Neuronal stem cell (in vitro differentiated cells): ENCODE data around the gene C11orf52.

Experiments used
- DNase-seq: peaks from one replicate; pipeline ENCODE4 v3.0.0-alpha.2; 2013; ENCODE audit warnings: low spot score
- H2AFZ ChIP-seq: one replicate; pipeline ENCODE4 v1.6.1; 2013; ENCODE audit warnings: mild to moderate bottlenecking, low read length, inconsistent platforms
- H2AK5ac ChIP-seq: 2 replicates; pipeline ENCODE4 v1.6.1; 2013; ENCODE audit warnings: low read depth, mild to moderate bottlenecking, inconsistent platforms, low read length, moderate library complexity, mixed read lengths
- H2BK120ac ChIP-seq: 2 replicates; pipeline ENCODE4 v1.6.1; 2013; ENCODE audit warnings: low read depth, mild to moderate bottlenecking, inconsistent platforms, low read length, moderate library complexity, mixed read lengths
- H2BK12ac ChIP-seq: one replicate; pipeline ENCODE4 v1.6.1; 2013; ENCODE audit warnings: low read length, inconsistent platforms
- H2BK15ac ChIP-seq: 2 replicates; pipeline ENCODE4 v1.6.1; 2013; ENCODE audit warnings: mild to moderate bottlenecking, low read length, inconsistent platforms, mixed read lengths
- H2BK5ac ChIP-seq: one replicate; pipeline ENCODE4 v1.6.1; 2013; ENCODE audit warnings: inconsistent platforms, mild to moderate bottlenecking, low read length, moderate library complexity
- H3K14ac ChIP-seq: one replicate; pipeline ENCODE4 v1.6.1; 2013; ENCODE audit warnings: low read length, inconsistent platforms
- H3K18ac ChIP-seq: 2 replicates; pipeline ENCODE4 v1.6.1; 2013; ENCODE audit warnings: low read length, inconsistent platforms
- H3K23ac ChIP-seq: 2 replicates; pipeline ENCODE4 v1.6.1; 2013; ENCODE audit warnings: low read depth, mild to moderate bottlenecking, mixed read lengths, low read length, inconsistent platforms; ENCODE audit not compliant: poor library complexity
- H3K27ac ChIP-seq: replicated peaks from 3 replicates; pipeline ENCODE4 v1.5.1; 2013; ENCODE audit warnings: low read length, inconsistent platforms
- H3K27me3 ChIP-seq, 3 experiments: 2 replicates each; pipeline ENCODE4 v1.6.1; 2013; ENCODE audit warnings: low read length in 3 of 3, mild to moderate bottlenecking in 2 of 3, inconsistent platforms in 1 of 3, low read depth in 1 of 3, mixed read lengths in 1 of 3, moderate library complexity in 1 of 3; ENCODE audit not compliant: control insufficient read depth in 3 of 3, insufficient read depth in 3 of 3
- H3K36me3 ChIP-seq, 2 donors: replicated peaks in 1 of 2; 2 replicates each; pipeline ENCODE4 v1.6.1; 2013; ENCODE audit warnings: low read length in 2 of 2; ENCODE audit not compliant: control insufficient read depth in 2 of 2, insufficient read depth in 2 of 2
- H3K4ac ChIP-seq: 2 replicates; pipeline ENCODE4 v1.6.1; 2013; ENCODE audit warnings: inconsistent platforms, mild to moderate bottlenecking, low read length, moderate library complexity
- H3K4me1 ChIP-seq, 2 donors: 1 replicate in 1 of 2; 2 replicates in 1 of 2; pipeline ENCODE4 v1.6.1; 2013; ENCODE audit warnings: low read length in 2 of 2, low read depth in 1 of 2; ENCODE audit not compliant: control insufficient read depth in 2 of 2, insufficient read depth in 1 of 2
- H3K4me2 ChIP-seq: one replicate; pipeline ENCODE4 v1.6.1; 2013; ENCODE audit warnings: mild to moderate bottlenecking, low read length, inconsistent platforms; ENCODE audit not compliant: insufficient read depth, poor library complexity, severe bottlenecking
- H3K4me3 ChIP-seq, 2 donors: 2 replicates each; pipeline ENCODE4 v1.5.1; 2013; ENCODE audit warnings: low read length in 2 of 2, mild to moderate bottlenecking in 2 of 2, inconsistent platforms in 1 of 2, moderate library complexity in 1 of 2
- H3K79me1 ChIP-seq: one replicate; pipeline ENCODE4 v1.6.1; 2013; ENCODE audit warnings: low read depth, mild to moderate bottlenecking, inconsistent platforms, low read length, moderate library complexity
- H3K9ac ChIP-seq: one replicate; pipeline ENCODE4 v1.6.1; 2013; ENCODE audit warnings: mild to moderate bottlenecking, low read depth, low read length, inconsistent platforms; ENCODE audit not compliant: poor library complexity
- H3K9me3 ChIP-seq, 2 donors: replicated peaks in 1 of 2; 2 replicates each; pipeline versions ENCODE3 to v1.6.1; 2013; ENCODE audit warnings: low read length in 2 of 2, mild to moderate bottlenecking in 2 of 2, inconsistent platforms in 1 of 2, low read depth in 1 of 2, mixed read lengths in 1 of 2, moderate library complexity in 1 of 2; ENCODE audit not compliant: control insufficient read depth in 2 of 2, insufficient read depth in 1 of 2
- H4K8ac ChIP-seq: one replicate; pipeline ENCODE4 v1.6.1; 2013; ENCODE audit warnings: low read depth, mild to moderate bottlenecking, inconsistent platforms, low read length, moderate library complexity
- H4K91ac ChIP-seq: one replicate; pipeline ENCODE4 v1.6.1; 2013; ENCODE audit warnings: low read length, low read depth, mild to moderate bottlenecking, inconsistent platforms; ENCODE audit not compliant: poor library complexity
- WGBS, 2 donors: extraction: QIAGEN DNeasy Blood & Tissue Kit; methylation state at CpG; one replicate each; pipeline ENCODE4 v1.1.7; 2013; ENCODE audit warnings: missing lambda C conversion rate in 2 of 2, mixed read lengths in 1 of 2; ENCODE audit not compliant: insufficient read length in 2 of 2, insufficient replicate concordance in 1 of 2; ENCODE audit errors: extremely low coverage in 2 of 2; 5-methylcytosine and 5-hydroxymethylcytosine counted together

C11orf52 gene

GRCh38 chr11:111871693-111872161 is 47.0 kb upstream of the C11orf52 start:
- Histone ChIP-seq H2BK120ac (no peak overlapping the region), H3K4me2 (no peak overlapping the region), H3K27me3 (no peaks in the 10 kb centered on the region), H3K79me1 (no peaks in the 10 kb centered on the region), H2BK5ac (no peak overlapping the region), H3K4me3 (peak overlapping the region in 1 of 2 donors; percentile 82), H3K4ac (no peak overlapping the region), H2AFZ (peak overlapping the region; percentile 100), H3K23ac (no peak overlapping the region), H3K14ac (no peak overlapping the region), H2BK12ac (no peak overlapping the region), H3K18ac (no peak overlapping the region), H3K36me3 (peaks cover 4 to 33% of the 10 kb centered on the region in 2 donors), H4K8ac (no peak overlapping the region), H3K9ac (no peak overlapping the region), H4K91ac (no peak overlapping the region), H3K4me1 (no peaks in the 10 kb centered on the region), H2AK5ac (no peak overlapping the region), H3K9me3 (no peaks in the 10 kb centered on the region), H2BK15ac (no peak overlapping the region), H3K27ac (no peak overlapping the region)
- no peak for DNase-seq
- WGBS, 2 donors: no CpG with 5 or more reads among the region's 5 CpGs

DNA sequence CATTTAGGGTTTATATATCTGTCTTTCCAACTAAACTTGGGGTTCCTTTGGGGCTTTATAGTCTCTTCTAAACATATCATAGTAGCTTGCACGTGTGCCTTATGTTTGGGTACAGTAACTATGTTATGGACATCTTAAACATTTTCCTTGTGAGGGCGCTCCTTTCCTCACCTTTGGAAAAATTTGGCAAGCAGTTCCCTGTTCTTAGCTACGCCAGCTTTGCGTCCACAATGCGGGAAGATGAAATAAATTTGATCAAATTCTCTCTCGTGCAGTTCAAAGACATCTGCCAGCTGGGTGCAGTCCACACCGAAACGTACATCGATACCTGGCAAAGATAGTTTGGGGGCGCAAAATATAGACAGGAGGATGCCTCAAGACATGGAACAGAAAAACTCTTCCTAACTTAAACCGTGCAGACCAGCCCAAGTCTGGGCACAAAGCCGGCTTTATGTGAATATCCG is 40.3 kb upstream of the C11orf52 start:
- no peak overlapping the region for H3K4ac ChIP-seq
- DNase-seq: no peak

DNA sequence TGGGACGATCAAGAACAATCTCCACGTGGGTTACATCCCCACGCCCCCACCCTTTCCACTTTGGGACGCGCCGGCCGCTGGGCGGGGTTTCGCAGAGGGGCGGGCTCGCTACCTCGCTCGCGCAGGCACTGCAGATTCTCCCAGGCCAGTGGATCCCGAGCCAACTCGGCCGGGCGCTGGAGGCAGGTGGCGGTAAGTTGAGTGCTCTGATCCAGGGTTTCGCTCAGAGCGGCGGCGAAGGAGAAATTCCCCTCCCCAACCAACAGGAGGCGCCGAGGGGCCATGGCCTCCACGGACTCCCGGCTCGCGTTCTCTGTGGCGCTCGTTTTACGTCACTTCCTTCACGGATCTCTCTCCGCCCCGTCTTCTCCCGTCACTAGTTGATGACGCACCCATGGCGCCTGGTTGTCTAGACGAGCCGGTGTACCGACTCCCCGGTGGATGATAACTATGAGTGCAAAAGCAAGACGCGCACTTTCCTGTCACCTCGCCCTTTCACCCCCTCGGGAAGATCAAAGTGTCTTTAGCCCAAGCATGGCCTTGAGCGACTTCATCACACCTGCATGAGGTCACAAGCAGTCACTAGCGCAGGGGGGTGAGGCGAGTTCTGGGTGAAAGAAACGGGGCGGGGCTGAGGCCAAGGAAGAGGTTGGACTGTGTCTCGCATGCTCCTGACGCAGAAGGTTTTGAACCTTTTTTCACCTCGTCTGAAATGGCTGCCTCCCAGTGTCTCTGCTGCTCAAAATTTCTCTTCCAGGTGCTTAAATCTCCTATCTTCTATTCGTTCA is 39.7 kb upstream of the C11orf52 start, which contains the start of the genes CFAP68 and FDXACB1:
Gene CFAP68 (plus strand): TSS at position 693 of the 788 bp plus-strand sequence. CDS start 20 bp downstream, at position 713.
Gene FDXACB1 (minus strand): TSS at position 317 of the 788 bp plus-strand sequence. CDS start 33 bp downstream, at position 284.
- Histone ChIP-seq H3K9me3 (no peaks in the 10 kb centered on the region), H3K36me3 (peaks cover 0 to 9% of the 10 kb centered on the region in 2 donors), H3K27ac (peak within 1 kb of the TSS; percentile 85), H2BK5ac (peak within 1 kb of the TSS; percentile 79), H2AK5ac (no peak within 1 kb of the TSS), H3K4me3 (peak within 1 kb of the TSS; percentile 98 to 99), H3K23ac (peak within 1 kb of the TSS; percentile 19), H3K27me3 (no peaks in the 10 kb centered on the region), H2AFZ (peak within 1 kb of the TSS; percentile 99), H2BK12ac (no peak within 1 kb of the TSS), H2BK15ac (no peak within 1 kb of the TSS), H3K14ac (no peak within 1 kb of the TSS), H3K79me1 (no peaks in the 10 kb centered on the region), H3K4ac (no peak within 1 kb of the TSS), H4K8ac (peak within 1 kb of the TSS; percentile 53), H2BK120ac (no peak within 1 kb of the TSS), H3K4me2 (peak within 1 kb of the TSS; percentile 68), H4K91ac (no peak within 1 kb of the TSS), H3K4me1 (peaks cover 3 to 4% of the 10 kb centered on the region in 2 donors), H3K18ac (peak within 1 kb of the TSS; percentile 97), H3K9ac (peak within 1 kb of the TSS; percentile 90)
- no CpG with 5 or more reads among the region's 55 CpGs for WGBS, 2 donors
- DNase-seq: peak; percentile 98

More for the DNA sequence above, 40.3 kb upstream of the C11orf52 start:
- Histone ChIP-seq H3K4me3 (peak overlapping the region; percentile 98 to 99), H3K14ac (no peak overlapping the region), H3K27me3 (no peaks in the 10 kb centered on the region), H3K27ac (peak overlapping the region; percentile 85), H3K79me1 (no peaks in the 10 kb centered on the region), H2BK15ac (no peak overlapping the region), H2BK120ac (no peak overlapping the region), H3K18ac (no peak overlapping the region), H2BK5ac (peak overlapping the region; percentile 79), H3K4me2 (peak overlapping the region; percentile 68), H3K4me1 (peaks cover 3 to 4% of the 10 kb centered on the region in 2 donors), H2AK5ac (no peak overlapping the region), H2AFZ (peak overlapping the region; percentile 99), H4K8ac (no peak overlapping the region), H3K36me3 (peaks cover 0 to 7% of the 10 kb centered on the region in 2 donors), H2BK12ac (no peak overlapping the region), H3K9me3 (no peaks in the 10 kb centered on the region), H4K91ac (no peak overlapping the region), H3K9ac (peak overlapping the region; percentile 86), H3K23ac (peak overlapping the region; percentile 19)
- WGBS, 2 donors: no CpG with 5 or more reads among the region's 13 CpGs

- no peak overlapping the region for H3K23ac ChIP-seq
- peak overlapping the region; percentile 66 for H3K4me2 ChIP-seq
- peaks cover 3 to 4% of the 10 kb centered on the region in 2 donors for H3K4me1 ChIP-seq
- no peak overlapping the region for H3K14ac ChIP-seq
- no peak overlapping the region for H3K9ac ChIP-seq
- H2BK5ac ChIP-seq: no peak overlapping the region
- no peak for DNase-seq
- no peak overlapping the region for H2BK12ac ChIP-seq
- no peaks in the 10 kb centered on the region for H3K9me3 ChIP-seq
- H3K79me1 ChIP-seq: no peaks in the 10 kb centered on the region
- whole genome bisulfite sequencing, 2 donors: no CpG with 5 or more reads among the region's 6 CpGs
- H4K91ac ChIP-seq: no peak overlapping the region
- H4K8ac ChIP-seq: peak overlapping the region; percentile 53
- no peak overlapping the region for H2BK15ac ChIP-seq
- no peak overlapping the region for H2AK5ac ChIP-seq
- H3K27me3 ChIP-seq: no peaks in the 10 kb centered on the region
- H3K18ac ChIP-seq: peak overlapping the region; percentile 5
- peak overlapping the region; percentile 39 for H3K27ac ChIP-seq
- H3K4ac ChIP-seq: no peak overlapping the region
- peak overlapping the region; percentile 98 to 99 for H3K4me3 ChIP-seq
- peaks cover 0 to 9% of the 10 kb centered on the region in 2 donors for H3K36me3 ChIP-seq
- no peak overlapping the region for H2BK120ac ChIP-seq
- H2AFZ ChIP-seq: peak overlapping the region; percentile 99
These were observed 39.1 kb upstream of the C11orf52 start for GRCh38 chr11:111879637-111879960.
